ENCODE measurements around the gene RAB5B. TPM values are rescaled to one million over a fixed set of nuclear protein-coding genes. Genes with fewer than 3 reads are reported as not detected.

RAB5B gene
- total RNA-seq, 2 experiments from 2014 or later = 21.6 to 47.2 TPM

DNA sequence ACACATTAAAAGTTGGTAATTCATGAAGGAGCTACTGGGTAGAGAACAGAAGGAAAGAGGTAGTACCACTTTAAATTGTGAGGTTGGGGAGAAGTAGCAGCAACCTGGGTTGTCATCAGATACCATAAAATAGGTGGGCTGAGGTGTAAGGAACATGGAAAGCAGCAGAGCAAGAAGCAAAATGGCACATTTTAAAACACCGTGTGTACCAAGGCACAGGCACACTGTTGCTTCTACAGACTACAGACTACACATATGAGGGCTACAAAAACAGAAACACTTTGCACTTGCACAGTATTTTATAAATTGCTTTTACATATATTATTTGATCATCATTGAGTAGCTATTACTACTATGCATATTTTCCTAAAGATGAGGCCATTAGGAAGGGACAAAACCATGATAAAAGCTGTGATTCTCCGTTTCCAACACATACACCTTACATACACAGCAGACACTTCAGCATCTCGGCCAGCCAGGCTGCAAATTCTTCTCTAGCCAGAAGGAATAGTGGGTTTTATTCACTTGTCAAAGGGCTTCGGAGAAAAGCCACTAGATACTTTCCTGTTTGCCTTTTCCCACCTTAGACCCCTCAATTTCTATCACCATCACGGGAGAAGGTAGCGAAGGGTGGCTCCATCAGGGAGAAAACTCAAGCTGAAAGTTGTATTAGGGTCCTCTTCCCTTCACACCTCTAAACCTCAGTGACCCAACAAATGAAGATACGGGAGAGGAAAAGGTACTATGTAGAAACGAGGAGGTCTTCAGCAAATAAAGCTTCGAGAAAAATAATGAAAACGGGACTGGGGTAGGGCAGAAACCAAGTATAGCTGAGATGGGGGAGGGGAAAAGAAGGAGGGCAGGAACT is 47.8 kb upstream of the RAB5B start:
- Histone ChIP-seq H3K9me3 (ENCODE audit: low read length) (no peaks in the 10 kb centered on the region), H3K36me3 (ENCODE audit: insufficient read depth, low read length) (peaks cover 46% of the 10 kb centered on the region), H4K20me1 (ENCODE audit: insufficient read depth, low read length) (0 out of 2 replicates have a peak, but pooled peaks cover 4% of the 10 kb centered on the region), H3K79me2 (ENCODE audit: insufficient read depth, low read depth, low read length) (peaks cover 72% of the 10 kb centered on the region), H3K27ac (ENCODE audit: low read depth, low read length, poor library complexity, severe bottlenecking) (peak overlapping the region; percentile 99), H3K9me2 (ENCODE audit: insufficient read depth, low read length) (no peaks in the 10 kb centered on the region), H3K4me1 (ENCODE audit: insufficient read depth, low read length, poor library complexity, severe bottlenecking) (peaks cover 60% of the 10 kb centered on the region), H3K4me2 (ENCODE audit: low read length) (peak overlapping the region; percentile 93), H3K4me3 (ENCODE audit: low read depth, low read length, poor library complexity, severe bottlenecking) (peak overlapping the region; percentile 82), H2AFZ (ENCODE audit: low read length) (no peak overlapping the region; the same call in 1 of the 2 replicates)
- intact Hi-C loops (cut with micrococcal nuclease; ENCODE audit: unreplicated experiment) = loop anchor here (1.0 to 5.0 kb wide), 3 partner anchors 14 to 761 kb away; partner anchors contain the start of gene PTGES3
- TSS peak; percentile 63 for BruUV-seq (replicated peaks)
- peak; percentile 48 for DNase-seq (ENCODE audit: low spot score)
- ChIA-PET POLR2A (interaction anchor here (0.6 to 5.0 kb wide), 13 partner anchors 8 to 220 kb away, joined by 3 to 49 read pairs (median 6); partner anchors contain the start of genes DNAJC14, ORMDL2, RAB5B and SARNP), CTCF (ENCODE audit: unreplicated experiment) (interaction anchor here (1.0 to 1.4 kb wide), 5 partner anchors 10 to 188 kb away, joined by 3 to 7 read pairs (median 3); no protein-coding TSS in a partner anchor)
- TF ChIP-seq EZH2phosphoT487 (IDR thresholded peaks at IDR 0.05; ENCODE audit: borderline replicate concordance, low read depth, low read length) = no peak
- TF ChIP-seq, protein P1, sequence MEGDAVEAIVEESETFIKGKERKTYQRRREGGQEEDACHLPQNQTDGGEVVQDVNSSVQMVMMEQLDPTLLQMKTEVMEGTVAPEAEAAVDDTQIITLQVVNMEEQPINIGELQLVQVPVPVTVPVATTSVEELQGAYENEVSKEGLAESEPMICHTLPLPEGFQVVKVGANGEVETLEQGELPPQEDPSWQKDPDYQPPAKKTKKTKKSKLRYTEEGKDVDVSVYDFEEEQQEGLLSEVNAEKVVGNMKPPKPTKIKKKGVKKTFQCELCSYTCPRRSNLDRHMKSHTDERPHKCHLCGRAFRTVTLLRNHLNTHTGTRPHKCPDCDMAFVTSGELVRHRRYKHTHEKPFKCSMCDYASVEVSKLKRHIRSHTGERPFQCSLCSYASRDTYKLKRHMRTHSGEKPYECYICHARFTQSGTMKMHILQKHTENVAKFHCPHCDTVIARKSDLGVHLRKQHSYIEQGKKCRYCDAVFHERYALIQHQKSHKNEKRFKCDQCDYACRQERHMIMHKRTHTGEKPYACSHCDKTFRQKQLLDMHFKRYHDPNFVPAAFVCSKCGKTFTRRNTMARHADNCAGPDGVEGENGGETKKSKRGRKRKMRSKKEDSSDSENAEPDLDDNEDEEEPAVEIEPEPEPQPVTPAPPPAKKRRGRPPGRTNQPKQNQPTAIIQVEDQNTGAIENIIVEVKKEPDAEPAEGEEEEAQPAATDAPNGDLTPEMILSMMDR (conservative IDR thresholded peaks at IDR 0.05; ENCODE audit: low read length) = no peak

DNA sequence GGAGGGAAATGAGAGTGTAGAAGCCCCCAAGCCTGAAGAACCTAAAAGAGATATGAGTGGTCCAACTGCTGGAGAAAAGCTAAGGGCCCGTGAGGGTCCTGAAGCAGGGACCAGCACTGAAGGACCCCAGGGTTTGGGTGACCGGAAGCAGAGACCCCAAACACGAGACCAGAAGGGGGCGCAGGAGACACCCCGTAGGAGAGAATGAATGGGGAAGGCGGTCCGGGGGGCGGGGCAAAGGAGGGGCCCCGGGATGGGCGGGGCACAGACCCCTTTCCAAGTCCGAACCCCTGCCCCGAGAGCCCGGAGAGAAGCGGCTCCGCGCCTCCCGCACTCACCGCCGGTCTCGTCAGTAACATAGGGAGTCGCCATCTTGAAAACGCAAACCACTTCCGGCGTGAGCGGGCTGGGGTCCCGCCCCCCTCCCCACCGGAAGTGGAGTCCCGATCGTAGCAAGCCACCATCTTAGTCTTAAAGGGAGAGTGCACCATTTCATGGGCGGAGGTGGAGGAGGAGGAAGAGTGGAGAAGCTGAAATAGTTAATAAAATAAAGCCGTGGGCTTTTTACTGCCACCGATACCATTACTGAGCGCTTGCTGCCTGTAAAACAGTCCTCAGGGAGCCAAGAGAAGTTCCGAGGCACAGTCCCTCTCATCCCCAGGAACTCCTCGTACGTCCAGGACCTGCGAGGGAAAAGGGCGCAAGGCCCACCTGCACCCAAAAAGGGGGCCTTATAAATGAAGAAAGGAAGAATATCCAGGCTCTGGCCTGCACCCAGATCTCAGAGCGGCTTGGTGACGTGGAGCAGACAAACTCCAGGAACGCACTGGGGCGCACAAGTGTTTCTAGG is 46.9 kb upstream of the RAB5B start:
- BruUV-seq (replicated peaks) = no TSS peak
- Histone ChIP-seq H3K4me3 (ENCODE audit: low read depth, low read length, poor library complexity, severe bottlenecking) (peak overlapping the region; percentile 82), H4K20me1 (ENCODE audit: insufficient read depth, low read length) (0 out of 2 replicates have a peak, but pooled peaks cover under 1% of the 10 kb centered on the region), H3K36me3 (ENCODE audit: insufficient read depth, low read length) (peaks cover 38% of the 10 kb centered on the region), H3K9me2 (ENCODE audit: insufficient read depth, low read length) (no peaks in the 10 kb centered on the region), H3K4me1 (ENCODE audit: insufficient read depth, low read length, poor library complexity, severe bottlenecking) (peaks cover 51% of the 10 kb centered on the region), H3K79me2 (ENCODE audit: insufficient read depth, low read depth, low read length) (peaks cover 72% of the 10 kb centered on the region), H3K27ac (ENCODE audit: low read depth, low read length, poor library complexity, severe bottlenecking) (peak overlapping the region; percentile 99), H2AFZ (ENCODE audit: low read length) (peak overlapping the region; percentile 9; the same call in 1 of the 2 replicates), H3K9me3 (ENCODE audit: low read length) (no peaks in the 10 kb centered on the region), H3K4me2 (ENCODE audit: low read length) (peak overlapping the region; percentile 93)
- intact Hi-C loops (cut with micrococcal nuclease; ENCODE audit: unreplicated experiment) = loop anchor here (1.0 to 5.0 kb wide), 6 partner anchors 13 to 760 kb away; partner anchors contain the start of genes DNAJC14, PTGES3 and RPS26
- CTCF ChIA-PET (ENCODE audit: unreplicated experiment) = interaction anchor here (1.0 to 1.4 kb wide), 5 partner anchors 10 to 100 kb away, joined by 3 to 7 read pairs (median 3); no protein-coding TSS in a partner anchor
- POLR2A ChIA-PET = interaction anchor here (0.9 to 5.0 kb wide), 12 partner anchors 11 to 221 kb away, joined by 3 to 49 read pairs (median 6); partner anchors contain the start of genes DNAJC14, ORMDL2, PA2G4 and RAB5B
- peak; percentile 95 for DNase-seq (ENCODE audit: low spot score)
- TF ChIP-seq EZH2phosphoT487 (IDR thresholded peaks at IDR 0.05; ENCODE audit: borderline replicate concordance, low read depth, low read length) = no peak
- TF ChIP-seq, protein P1 (conservative IDR thresholded peaks at IDR 0.05; ENCODE audit: low read length) = peak; percentile 94

Measured in OCI-LY7 (cell line).